GM18502 (cell line): ENCODE results near the gene VKORC1.
"Not testable (repeated sequence)": the region's sequence is repeated elsewhere in the genome, so short reads cannot be mapped to it uniquely, and the experiment has no call there.

Experiments used
- ATAC-seq: cut with Tn5 transposase; IDR thresholded peaks from one replicate; pipeline ENCODE4 v1.9.1; 2021; ENCODE audit warnings: mild to moderate bottlenecking; ENCODE audit not compliant: unreplicated experiment, poor library complexity

Gene VKORC1

GRCh38 chr16:31108035-31108793 is 13.6 kb upstream of the VKORC1 start, which contains the start of gene BCKDK:
Gene BCKDK (plus strand): TSS chr16:31108386. CDS start chr16:31109224, 838 bp downstream.
- ATAC-seq: peak; percentile 85

DNA sequence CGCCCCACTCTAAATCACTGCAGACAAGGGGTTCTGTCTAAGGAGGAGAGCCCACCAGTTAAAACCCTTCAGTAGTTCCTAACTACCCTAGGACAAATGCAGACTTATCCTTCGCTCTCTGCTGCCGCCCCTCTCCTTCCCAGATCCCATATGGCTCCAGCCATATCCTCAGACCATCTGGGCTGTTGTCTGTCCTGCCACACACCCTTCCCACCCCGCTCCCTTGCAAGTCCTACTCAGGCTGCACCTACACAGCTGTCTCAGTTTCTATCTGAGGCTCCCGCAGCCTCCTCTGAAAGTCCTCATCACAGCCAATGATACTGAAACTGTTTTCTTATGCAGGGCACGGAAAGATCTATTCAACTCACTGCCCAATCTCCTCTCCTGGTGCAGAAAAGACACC is 12.9 kb upstream of the VKORC1 start:
- peak; percentile 54 for ATAC-seq

GRCh38 chr16:31106509-31107464 is 12.2 kb upstream of the VKORC1 start:
- ATAC-seq: no peak

- peak; percentile 51 for ATAC-seq
These were observed 11.1 kb upstream of the VKORC1 start for GRCh38 chr16:31105677-31106213.

DNA sequence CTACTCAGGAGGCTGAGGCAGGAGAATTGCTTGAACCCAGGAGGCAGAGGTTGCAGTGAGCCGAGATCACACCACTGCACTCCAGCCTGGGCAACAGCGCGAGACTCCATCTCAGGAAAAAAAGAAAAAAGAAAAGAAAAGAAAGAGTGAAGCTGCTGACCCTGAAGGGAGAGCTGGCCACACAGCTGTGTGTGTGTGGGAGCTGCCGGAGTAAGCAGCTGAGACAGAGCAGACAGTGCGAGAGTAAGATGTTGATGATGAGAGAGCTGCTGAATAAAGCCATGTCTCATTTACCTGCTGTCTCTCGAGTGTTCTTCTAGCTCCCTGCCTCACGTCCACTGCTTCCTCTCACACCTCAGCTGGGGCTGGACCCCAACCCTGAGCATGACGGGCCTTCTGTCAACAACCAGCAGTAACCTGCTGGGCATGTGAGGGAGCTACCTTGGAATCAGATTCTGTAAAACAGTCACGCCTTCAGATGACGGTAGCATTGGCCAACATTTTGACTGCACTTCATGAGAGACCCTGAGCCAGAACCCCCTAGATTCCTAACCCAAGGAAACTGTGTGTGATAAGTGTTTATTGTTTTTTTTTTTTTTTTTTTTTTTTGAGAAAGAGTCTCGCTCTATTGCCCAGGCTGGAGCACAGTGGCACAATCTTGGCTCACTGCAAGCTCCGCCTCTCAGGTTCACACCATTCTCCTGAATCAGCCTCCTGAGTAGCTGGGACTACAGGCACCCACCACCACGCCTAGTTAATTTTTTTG is 6.5 kb upstream of the VKORC1 start:
- not testable (repeated sequence) for ATAC-seq

DNA sequence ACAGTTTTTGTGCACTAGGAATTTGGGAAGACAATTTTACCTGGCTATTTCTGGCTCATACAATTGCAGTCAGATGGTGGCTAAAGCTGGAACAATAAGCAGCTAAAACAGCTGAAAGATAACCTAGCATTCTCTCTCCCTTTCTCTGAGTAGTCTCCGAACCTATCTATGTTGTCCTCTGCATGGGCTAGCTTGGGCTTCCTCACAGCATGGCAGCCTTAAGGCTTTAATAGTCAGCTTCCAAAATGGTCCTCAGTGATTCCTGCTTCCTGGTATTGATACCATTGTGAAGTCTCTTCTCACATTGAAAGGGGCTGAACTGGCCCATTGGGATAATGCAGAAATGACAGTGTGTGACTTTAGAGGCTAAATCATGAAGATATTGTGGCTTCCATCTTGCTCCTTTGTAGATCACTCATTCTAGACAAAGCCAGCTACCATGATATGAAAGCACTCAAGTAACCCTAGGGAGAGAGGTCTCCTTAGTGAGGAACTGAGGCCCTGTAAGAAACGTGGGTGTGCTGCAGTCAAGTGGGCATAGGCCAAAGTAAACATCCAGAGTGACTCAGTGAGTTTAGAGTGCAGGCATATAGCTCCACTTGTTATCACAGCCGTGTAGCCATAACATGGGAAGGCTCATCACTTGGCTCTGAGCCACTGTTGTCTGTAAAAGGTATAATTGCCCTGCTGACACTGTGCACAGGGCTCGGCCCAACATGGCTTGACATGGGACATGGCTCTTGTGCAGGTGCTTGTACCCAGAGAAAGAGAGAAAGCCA is 5.5 kb upstream of the VKORC1 start:
- ATAC-seq: no peak

DNA sequence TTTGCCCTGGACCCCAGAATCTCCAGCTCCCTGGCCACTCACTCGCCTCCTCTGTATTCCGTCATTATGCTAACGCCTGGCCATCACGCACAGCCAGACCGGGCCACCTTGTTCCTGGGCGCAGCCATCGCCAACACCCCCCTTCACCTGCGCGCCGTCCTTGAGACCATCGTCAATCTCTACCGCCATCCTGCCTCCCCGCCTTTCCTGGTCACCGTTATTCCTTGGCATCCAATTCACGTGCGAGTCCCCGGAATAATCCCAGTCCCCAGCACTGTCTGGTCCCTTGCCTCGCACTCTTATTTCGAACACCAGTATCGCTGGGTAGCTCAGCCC is 541 bp downstream of the VKORC1 start:
- no peak for ATAC-seq

DNA sequence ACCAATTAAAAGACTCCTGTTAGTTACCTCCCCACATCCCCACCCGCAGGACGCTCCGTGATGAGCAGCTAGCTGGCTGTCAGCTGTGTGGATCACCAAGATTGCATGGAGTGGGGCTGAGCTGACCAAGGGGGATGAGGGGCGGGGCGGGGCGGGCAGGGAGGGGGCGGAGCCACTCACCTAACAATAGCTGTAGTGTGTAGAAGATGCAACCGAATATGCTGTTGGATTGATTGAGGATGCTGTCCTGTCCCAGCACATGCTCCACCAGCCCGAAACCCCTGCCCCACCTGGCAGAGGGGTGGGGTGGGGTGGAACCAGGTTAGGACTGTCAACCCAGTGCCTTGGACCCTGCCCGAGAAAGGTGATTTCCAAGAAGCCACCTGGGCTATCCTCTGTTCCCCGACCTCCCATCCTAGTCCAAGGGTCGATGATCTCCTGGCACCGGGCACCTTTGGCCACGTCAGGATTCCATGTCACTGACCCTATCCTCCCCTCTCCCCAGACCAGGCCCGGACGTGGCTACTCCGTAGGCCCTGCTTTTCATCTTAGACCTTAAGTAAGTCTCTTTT is 1.4 kb downstream of the VKORC1 start:
- ATAC-seq: no peak

DNA sequence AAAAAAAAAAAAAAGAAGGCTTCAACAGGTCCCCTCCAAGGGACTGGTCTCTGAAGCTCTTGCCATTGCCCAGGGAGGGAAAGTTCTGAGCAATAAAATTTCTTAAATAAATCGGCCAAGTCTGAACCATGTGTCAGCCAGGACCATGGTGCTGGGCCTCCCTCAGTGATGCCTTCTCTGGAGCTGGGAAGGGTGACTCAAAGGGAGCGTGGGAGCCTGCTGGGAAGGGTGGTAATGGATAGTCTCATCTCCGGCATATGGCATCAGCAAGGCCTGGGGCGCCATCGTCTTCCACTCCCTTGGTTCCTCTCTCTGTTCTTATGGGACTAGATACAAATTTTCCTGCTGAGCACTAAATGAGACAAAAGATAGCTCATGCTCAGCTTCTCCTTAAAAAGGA is 2.3 kb downstream of the VKORC1 start:
- no peak for ATAC-seq

GRCh38 chr16:31090540-31090939 is 4.1 kb downstream of the VKORC1 start:
- no peak for ATAC-seq

DNA sequence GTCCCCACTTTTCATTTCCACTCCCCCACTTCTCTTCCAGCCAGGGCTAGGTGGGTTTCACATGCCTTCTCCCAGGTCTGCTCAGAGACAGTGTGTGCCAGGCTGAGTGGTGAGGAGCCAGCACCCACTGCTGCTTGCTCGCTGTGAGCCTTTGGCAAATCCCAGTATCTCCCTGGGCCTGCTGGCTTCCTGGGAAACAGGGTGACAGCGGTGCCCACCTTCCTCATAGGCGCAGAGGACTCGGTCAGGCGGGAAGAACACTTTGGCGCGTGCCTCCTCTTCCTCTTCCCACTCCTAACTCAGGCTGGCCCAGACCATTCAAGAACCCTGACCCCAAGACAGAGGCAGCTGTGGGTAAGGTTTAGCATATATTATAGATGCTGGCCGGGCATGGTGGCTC is 5.4 kb downstream of the VKORC1 start:
- ATAC-seq: no peak

DNA sequence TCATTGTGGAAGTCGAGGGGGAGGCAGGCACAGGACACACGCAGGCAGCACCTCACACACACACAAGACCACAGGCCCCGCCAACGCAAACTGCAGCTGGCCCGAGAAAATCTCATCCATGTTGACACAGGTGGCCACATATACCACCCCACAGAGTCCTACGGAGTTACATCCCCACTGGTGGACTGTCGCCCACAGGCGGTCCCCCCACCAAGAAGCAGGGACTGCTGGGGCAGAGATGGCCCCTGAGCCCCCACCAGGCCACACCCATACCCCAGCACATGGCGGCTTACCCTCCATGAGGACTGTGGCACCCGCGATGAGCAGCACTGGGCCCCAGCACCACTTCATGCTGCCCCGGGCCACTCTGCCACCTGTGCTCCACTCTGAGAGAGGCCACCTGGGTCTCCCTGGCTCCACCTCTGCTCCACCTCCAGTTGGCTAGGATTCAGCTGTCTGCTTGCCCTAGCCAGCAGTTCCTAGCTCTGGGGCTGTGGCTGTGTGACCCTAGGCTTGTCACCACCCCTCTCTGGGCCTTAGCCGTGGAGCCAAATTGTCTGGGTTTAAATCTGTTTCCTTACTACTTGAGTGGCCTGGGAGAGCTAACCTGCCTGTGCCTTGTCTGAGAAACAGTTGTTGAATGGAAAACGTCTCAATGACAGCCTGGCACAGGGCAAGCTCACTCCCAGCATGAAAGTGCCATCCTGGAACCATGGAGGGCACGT is 6.0 kb downstream of the VKORC1 start, which contains the start of gene PRSS53:
TSS of gene PRSS53 (minus strand) at position 485 of the 725 bp plus-strand sequence. CDS start at position 351, 134 bp downstream.
- no peak for ATAC-seq

GRCh38 chr16:31087971-31088370 is 6.6 kb downstream of the VKORC1 start:
- no peak for ATAC-seq

GRCh38 chr16:31087481-31087880 is 7.1 kb downstream of the VKORC1 start:
- ATAC-seq: no peak

GRCh38 chr16:31086629-31086906 is 8.0 kb downstream of the VKORC1 start:
- ATAC-seq: no peak

DNA sequence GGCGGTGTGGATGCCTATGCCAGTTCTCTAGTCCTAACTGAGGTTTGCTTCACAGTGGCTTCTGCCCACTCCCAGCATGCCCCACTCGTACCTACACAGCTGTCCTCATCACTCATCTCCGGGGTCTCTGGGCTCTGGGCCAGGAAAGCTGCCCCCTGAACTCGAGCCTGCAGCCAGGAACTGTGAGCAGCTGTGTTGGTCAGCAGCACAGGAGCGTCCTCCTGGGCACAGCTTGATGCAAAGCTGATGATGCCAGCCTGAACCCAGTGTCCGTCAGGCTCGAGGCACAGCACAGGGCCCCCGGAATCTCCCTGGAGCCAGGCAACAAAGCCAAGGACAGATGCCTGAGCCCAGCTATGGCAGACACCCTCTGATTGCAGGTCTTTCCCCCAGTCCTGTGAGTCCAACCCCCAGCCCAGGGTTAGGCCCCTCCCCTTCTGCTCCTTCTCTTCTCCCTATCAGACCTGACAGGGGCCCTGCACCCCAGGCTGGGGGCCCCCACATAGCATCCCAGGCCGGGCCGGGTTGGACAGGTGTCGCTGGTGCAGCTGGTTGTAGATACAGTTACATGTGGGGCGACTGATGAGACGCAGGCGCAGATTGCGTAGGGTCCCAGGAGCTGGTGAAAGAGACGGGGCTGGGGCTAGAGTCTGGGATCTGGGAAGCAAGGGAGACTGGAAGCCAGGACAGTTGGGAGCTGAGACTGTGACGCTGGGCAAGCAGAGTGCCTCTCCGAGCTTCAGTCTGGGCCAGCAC is 8.5 kb downstream of the VKORC1 start:
- ATAC-seq: no peak

GRCh38 chr16:31085411-31085810 is 9.2 kb downstream of the VKORC1 start:
- ATAC-seq: no peak
